Loucy (cell line): Measurements from ENCODE around the gene SNRNP25.

Experiments
- EZH2phosphoT487 ChIP-seq: fragments of 200-600 bp; IDR thresholded peaks from 2 replicates; pipeline ENCODE4 v1.6.1; 2018; ENCODE audit warnings: antibody characterized with exemption, mild to moderate bottlenecking, moderate library complexity, borderline replicate concordance
- TF ChIP-seq, protein P1 (sequence below): fragments of 200-600 bp; sonication (generic); conservative IDR thresholded peaks from 2 replicates; pipeline ENCODE4 v1.5.1; 2014; ENCODE audit warnings: mild to moderate bottlenecking, antibody characterized with exemption, low read length

DNA sequence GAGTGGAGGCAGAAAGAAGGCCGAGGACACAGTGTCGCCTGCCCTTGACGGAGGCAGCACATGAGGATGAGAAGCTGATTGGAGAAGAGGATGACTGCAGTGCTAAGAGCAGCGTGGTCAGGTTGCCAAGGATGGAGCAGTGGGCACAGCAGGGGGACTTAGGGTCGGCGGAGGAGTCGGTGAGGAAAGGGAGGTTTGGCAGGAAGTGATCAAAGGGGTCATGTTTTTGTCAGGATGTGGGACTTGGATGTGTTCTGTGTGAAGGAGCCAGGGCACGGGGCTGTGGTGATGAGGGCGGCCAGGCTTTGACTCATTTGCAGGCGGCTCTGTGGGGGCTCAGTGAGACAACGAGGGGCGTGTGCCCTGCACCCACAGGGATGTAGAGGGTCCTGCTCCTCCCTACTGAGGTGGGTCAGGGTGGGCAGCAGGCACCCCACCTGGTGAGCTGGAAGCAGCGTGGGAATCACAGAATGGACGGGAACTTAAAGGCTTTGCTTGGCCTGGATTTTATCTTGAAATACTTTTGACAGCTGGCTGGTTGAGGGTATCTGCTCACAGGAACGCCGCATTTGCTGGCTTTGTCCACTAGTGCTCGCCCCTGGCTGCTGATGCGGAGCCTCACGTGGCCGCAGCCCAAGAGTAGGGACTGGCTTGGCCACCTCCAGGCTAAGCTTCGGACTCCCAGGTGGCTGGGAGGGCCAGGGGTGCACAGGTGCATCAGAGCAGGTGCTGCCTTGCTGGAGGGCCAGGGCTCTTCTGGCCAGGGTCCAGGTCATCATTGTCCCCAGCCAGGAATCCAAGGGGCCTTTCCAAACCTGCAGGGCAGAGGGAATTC, 30.4 kb downstream of the SNRNP25 start:
- TF ChIP-seq, protein P1, sequence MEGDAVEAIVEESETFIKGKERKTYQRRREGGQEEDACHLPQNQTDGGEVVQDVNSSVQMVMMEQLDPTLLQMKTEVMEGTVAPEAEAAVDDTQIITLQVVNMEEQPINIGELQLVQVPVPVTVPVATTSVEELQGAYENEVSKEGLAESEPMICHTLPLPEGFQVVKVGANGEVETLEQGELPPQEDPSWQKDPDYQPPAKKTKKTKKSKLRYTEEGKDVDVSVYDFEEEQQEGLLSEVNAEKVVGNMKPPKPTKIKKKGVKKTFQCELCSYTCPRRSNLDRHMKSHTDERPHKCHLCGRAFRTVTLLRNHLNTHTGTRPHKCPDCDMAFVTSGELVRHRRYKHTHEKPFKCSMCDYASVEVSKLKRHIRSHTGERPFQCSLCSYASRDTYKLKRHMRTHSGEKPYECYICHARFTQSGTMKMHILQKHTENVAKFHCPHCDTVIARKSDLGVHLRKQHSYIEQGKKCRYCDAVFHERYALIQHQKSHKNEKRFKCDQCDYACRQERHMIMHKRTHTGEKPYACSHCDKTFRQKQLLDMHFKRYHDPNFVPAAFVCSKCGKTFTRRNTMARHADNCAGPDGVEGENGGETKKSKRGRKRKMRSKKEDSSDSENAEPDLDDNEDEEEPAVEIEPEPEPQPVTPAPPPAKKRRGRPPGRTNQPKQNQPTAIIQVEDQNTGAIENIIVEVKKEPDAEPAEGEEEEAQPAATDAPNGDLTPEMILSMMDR, result no peak
- TF ChIP-seq EZH2phosphoT487, result no peak
